ENCODE data around the gene PRKAR2B.

DNA sequence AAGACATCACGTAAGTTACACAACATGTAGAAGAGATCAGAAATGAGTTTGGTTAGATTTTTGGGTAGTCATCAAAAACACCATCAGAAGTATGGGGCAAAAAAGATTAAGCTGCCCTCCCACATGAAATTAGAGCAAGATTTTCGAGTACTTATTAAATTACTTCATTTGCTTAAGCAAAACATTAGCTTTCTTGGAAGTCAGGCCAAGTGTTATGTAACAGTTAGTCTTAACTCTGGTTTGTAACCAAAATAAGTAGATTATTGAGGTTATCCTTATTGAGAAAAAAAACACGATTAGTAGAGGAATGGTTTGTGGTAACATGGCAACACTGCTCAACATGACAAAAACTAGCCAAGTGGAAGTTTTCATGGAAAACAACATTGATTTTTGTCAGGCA, 162.2 kb downstream of the PRKAR2B start:
- TF ChIP-seq REST (IDR thresholded peaks at IDR 0.05) (no peak), SP1 (IDR thresholded peaks at IDR 0.05) (no peak), FOXA1 (IDR thresholded peaks at IDR 0.05) (no peak), EGR1 (IDR thresholded peaks at IDR 0.05; ENCODE audit: low read depth in 2 of 2) (no peak), RAD21 (IDR thresholded peaks at IDR 0.05) (no peak), RXRA (IDR thresholded peaks at IDR 0.05) (no peak), TAF1 (conservative IDR thresholded peaks at IDR 0.05) (no peak), YY1 (IDR thresholded peaks at IDR 0.05) (no peak)
- TF ChIP-seq, protein P1, sequence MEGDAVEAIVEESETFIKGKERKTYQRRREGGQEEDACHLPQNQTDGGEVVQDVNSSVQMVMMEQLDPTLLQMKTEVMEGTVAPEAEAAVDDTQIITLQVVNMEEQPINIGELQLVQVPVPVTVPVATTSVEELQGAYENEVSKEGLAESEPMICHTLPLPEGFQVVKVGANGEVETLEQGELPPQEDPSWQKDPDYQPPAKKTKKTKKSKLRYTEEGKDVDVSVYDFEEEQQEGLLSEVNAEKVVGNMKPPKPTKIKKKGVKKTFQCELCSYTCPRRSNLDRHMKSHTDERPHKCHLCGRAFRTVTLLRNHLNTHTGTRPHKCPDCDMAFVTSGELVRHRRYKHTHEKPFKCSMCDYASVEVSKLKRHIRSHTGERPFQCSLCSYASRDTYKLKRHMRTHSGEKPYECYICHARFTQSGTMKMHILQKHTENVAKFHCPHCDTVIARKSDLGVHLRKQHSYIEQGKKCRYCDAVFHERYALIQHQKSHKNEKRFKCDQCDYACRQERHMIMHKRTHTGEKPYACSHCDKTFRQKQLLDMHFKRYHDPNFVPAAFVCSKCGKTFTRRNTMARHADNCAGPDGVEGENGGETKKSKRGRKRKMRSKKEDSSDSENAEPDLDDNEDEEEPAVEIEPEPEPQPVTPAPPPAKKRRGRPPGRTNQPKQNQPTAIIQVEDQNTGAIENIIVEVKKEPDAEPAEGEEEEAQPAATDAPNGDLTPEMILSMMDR (IDR thresholded peaks at IDR 0.05; ENCODE audit: low read depth, low read length, missing input control), result no peak
- TF ChIP-seq, protein P2, sequence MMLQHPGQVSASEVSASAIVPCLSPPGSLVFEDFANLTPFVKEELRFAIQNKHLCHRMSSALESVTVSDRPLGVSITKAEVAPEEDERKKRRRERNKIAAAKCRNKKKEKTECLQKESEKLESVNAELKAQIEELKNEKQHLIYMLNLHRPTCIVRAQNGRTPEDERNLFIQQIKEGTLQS (IDR thresholded peaks at IDR 0.05), result no peak
